Measurements from ENCODE around the gene PPARG. TPM values are rescaled to one million over a fixed set of nuclear protein-coding genes. Genes with fewer than 3 reads are reported as not detected.
A peak's percentile ranks its signal among the peaks of the same experiment; 100 is the strongest.
"Not testable (repeated sequence)": the region's sequence is repeated elsewhere in the genome, so short reads cannot be mapped to it uniquely, and the experiment has no call there.

The PPARG gene
- total RNA-seq, 4 donors from 2014 or later, result 26.4 to 46.4 (median 37.4) TPM

DNA sequence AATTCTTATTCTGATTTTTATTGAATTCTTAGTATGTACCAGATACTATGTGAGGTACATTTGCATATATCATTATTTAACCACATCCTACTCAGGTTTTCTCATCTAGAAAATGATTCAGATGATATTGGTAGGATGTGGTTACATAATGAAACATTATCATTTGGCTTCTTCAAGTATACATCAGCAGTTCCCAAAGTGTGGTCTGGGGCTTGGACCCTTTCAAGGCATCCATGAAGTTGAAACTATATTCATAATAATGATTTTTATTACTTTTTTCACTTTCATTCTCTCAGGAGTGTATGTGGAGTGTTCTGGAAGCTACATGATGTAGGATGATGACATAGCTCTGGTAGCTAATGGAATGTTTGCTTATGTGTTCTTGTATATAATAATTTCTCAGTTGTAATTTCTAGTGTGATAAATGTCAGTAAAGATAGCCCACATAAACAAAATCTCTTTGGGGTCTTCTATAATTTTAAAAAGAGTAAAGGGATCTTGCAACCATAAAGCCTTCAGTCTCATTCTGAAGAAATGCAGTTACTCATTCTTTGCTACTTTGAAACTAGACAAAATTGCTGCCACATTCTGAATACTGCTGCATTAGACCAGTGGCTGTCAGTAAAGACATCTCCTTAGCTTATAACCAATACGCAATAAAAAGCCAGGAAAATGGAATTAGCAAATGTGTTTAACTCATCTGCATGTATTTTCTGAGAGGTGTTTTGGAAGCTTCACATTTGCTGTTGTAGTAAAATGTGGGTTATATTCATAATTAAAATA, 95.8 kb downstream of the PPARG start:
- Histone ChIP-seq H3K9me3 (no peaks in the 10 kb centered on the region), H3K4me1 (peaks cover 0 to 15% (median 1%) of the 10 kb centered on the region in 4 donors), H3K36me3 (peaks cover 0 to 3% (median 0%) of the 10 kb centered on the region in 3 donors), H3K27me3 (no peaks in the 10 kb centered on the region), H3K4me3 (no peak overlapping the region), H3K27ac (no peak overlapping the region)
- TF ChIP-seq, protein P1, sequence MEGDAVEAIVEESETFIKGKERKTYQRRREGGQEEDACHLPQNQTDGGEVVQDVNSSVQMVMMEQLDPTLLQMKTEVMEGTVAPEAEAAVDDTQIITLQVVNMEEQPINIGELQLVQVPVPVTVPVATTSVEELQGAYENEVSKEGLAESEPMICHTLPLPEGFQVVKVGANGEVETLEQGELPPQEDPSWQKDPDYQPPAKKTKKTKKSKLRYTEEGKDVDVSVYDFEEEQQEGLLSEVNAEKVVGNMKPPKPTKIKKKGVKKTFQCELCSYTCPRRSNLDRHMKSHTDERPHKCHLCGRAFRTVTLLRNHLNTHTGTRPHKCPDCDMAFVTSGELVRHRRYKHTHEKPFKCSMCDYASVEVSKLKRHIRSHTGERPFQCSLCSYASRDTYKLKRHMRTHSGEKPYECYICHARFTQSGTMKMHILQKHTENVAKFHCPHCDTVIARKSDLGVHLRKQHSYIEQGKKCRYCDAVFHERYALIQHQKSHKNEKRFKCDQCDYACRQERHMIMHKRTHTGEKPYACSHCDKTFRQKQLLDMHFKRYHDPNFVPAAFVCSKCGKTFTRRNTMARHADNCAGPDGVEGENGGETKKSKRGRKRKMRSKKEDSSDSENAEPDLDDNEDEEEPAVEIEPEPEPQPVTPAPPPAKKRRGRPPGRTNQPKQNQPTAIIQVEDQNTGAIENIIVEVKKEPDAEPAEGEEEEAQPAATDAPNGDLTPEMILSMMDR (IDR thresholded peaks at IDR 0.05), result no peak
- no peak for TF ChIP-seq POLR2A (IDR thresholded peaks at IDR 0.05)
- no peak for DNase-seq

DNA sequence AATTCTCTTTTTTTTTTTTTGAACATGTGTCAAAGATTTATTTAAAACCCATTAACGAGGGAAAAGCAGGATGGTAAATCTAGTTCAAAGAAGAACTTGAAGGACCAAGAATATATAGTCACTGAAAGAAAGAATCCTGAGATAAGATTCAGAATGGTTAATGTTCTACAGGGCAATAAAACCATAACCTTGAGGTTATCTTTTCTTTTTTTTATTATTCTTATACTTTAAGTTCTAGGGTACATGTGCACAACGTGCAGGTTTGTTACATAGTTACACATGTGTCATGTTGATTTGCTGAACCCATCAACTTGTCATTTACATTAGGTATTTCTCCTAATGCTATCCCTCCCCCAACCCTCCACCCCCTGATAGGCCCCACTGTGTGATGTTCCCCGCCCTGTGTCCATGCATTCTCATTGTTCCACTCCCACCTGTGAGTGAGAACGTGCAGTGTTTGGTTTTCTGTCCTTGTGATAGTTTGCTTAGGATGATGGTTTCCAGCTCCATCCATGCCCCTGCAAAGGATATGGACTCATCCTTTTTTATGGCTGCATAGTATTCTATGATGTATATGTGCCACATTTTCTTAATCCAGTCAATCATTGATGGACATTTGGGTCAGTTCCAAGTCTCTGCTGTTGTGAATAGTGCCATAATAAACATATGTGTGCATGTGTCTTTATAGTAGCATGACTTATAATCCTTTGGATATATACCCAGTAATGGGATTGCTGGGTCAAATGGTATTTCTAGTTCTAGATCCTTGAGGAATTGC, 97.8 kb downstream of the PPARG start:
- not testable (repeated sequence) for H3K27me3 ChIP-seq, H3K4me1 ChIP-seq, DNase-seq, H3K36me3 ChIP-seq, H3K9me3 ChIP-seq, H3K4me3 ChIP-seq
- H3K27ac ChIP-seq, result peak overlapping the region in 2 of 4 donors; percentile 32 to 35

DNA sequence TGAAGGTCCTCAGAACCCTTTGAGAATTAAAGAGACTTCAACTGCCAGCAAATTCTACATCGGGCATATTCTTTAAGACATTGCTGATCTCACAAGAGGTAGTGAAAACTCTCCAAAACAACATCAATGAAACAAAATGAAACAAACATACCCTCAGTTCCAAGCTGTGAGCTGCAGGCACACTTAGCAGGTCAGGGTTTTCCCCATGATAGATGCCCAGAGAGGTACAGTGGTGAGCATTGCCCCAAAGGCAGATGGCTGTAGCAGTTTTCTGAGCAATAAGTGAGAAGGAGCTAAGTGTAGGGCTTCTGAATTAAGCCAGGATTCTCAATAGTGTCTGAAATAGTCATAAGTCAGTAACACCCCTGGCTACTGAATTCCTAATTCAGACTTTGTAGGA, 99.3 kb downstream of the PPARG start:
- H3K36me3 ChIP-seq, result no peaks in the 10 kb centered on the region
- no peaks in the 10 kb centered on the region for H3K9me3 ChIP-seq
- TF ChIP-seq, protein P1 (IDR thresholded peaks at IDR 0.05), result no peak
- no peak for TF ChIP-seq POLR2A (IDR thresholded peaks at IDR 0.05)
- H3K27ac ChIP-seq, result no peak overlapping the region
- no peak for DNase-seq
- H3K4me1 ChIP-seq, result peaks cover 0 to 8% (median 0%) of the 10 kb centered on the region in 4 donors
- no peak overlapping the region for H3K4me3 ChIP-seq
- H3K27me3 ChIP-seq, result no peaks in the 10 kb centered on the region

DNA sequence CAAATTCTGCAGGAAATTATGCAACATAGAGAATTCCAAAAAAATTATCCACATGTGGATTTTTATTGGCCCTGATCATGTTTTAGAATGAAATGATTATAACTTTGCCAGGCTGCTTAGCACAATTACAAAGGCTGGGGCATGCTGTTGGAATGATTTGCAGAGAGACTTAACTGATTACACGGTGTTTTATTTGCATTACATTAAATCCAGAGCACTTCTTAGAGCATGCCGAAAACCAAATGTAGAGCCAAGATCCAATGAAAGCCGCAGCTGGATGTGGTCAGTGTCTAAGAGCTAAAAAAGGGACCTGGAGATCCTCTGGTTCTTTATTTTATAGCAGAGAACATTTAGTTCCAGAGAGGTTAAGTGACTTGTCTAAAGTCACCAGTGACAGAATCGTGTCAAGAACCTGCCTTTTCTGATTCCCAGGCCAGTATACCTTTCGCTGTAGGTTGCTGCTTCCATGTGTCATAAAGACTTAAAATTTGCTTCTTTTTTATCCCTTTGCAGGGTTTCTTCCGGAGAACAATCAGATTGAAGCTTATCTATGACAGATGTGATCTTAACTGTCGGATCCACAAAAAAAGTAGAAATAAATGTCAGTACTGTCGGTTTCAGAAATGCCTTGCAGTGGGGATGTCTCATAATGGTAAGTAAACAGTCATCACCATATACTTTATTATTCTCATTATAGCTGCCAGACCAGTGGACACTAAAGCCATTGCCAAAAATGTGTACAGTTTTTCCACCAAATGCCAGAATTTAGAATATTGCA, 103.4 kb downstream of the PPARG start:
- no peak for DNase-seq
- H3K4me3 ChIP-seq, result no peak overlapping the region
- H3K9me3 ChIP-seq, result no peaks in the 10 kb centered on the region
- no peaks in the 10 kb centered on the region for H3K36me3 ChIP-seq
- peaks cover 0 to 8% (median 2%) of the 10 kb centered on the region in 4 donors for H3K4me1 ChIP-seq
- TF ChIP-seq POLR2A (IDR thresholded peaks at IDR 0.05), result no peak
- TF ChIP-seq, protein P1 (IDR thresholded peaks at IDR 0.05), result no peak
- no peaks in the 10 kb centered on the region for H3K27me3 ChIP-seq
- H3K27ac ChIP-seq, result no peak overlapping the region

DNA sequence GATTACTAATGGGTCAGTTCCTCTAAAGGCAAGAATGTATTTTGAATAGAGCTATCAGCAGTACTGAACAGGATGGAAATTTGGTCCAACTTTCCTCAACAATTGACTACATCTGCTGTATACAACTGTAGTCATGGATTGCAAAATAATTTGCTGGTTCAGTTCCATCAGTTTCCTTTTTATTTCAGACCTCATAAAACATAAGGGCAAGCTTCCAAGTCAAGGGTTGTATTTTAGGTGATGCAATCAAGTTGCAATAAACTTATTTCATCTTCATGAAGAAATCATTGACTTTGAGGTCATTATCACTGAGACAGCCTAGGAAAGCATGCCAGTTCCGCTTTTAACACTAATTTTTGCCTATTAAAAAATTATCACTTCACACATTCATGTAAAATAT, 105.0 kb downstream of the PPARG start:
- H3K4me1 ChIP-seq, result peaks cover 0 to 8% (median 2%) of the 10 kb centered on the region in 4 donors
- no peaks in the 10 kb centered on the region for H3K27me3 ChIP-seq
- no peak for DNase-seq
- H3K9me3 ChIP-seq, result no peaks in the 10 kb centered on the region
- H3K4me3 ChIP-seq, result no peak overlapping the region
- no peaks in the 10 kb centered on the region for H3K36me3 ChIP-seq
- peak overlapping the region in 1 of 4 donors; percentile 27 for H3K27ac ChIP-seq
- TF ChIP-seq, protein P1 (IDR thresholded peaks at IDR 0.05), result no peak
- TF ChIP-seq POLR2A (IDR thresholded peaks at IDR 0.05), result no peak

Data from Peyer's patch (tissue), 4 donors.